Keratinocyte (primary cell): Measurements from ENCODE around the gene SLC38A4. TPM values are rescaled to one million over a fixed set of nuclear protein-coding genes. Genes with fewer than 3 reads are reported as not detected.

Source experiments
- DNase-seq: peaks from one replicate; pipeline ENCODE4 v3.0.0-alpha.2; 2011; ENCODE audit warnings: low read depth, missing footprints, low spot score
- FAIRE-seq: peaks from 2 replicates; lab custom pipeline; 2011; peaks lifted over from hg19 to GRCh38; lab: Jason Lieb, UNC
- H2AFZ ChIP-seq: 2 replicates; pipeline ENCODE4 v1.6.0; 2012; ENCODE audit warnings: low read length, control low read depth, inconsistent platforms; ENCODE audit not compliant: control insufficient read depth
- H3K27ac ChIP-seq: 2 replicates; pipeline ENCODE4 v1.5.1; 2011; ENCODE audit warnings: low read length; ENCODE audit not compliant: control insufficient read depth, insufficient read depth
- H3K27me3 ChIP-seq: 3 replicates; pipeline ENCODE4 v1.6.0; 2011; ENCODE audit warnings: low read length; ENCODE audit not compliant: control insufficient read depth, insufficient read depth; ENCODE audit errors: extremely low read depth
- H3K36me3 ChIP-seq, 2 experiments: 2 replicates in 1 of 2; 3 replicates in 1 of 2; pipeline ENCODE4 v1.5.1; 2011; ENCODE audit warnings: low read length in 2 of 2, mild to moderate bottlenecking in 1 of 2; ENCODE audit not compliant: control insufficient read depth in 2 of 2, insufficient read depth in 2 of 2; ENCODE audit errors: extremely low read depth in 1 of 2
- H3K4me1 ChIP-seq: 3 replicates; pipeline ENCODE4 v1.5.1; 2011; ENCODE audit warnings: low read length; ENCODE audit not compliant: control insufficient read depth, insufficient read depth; ENCODE audit errors: extremely low read depth
- H3K4me2 ChIP-seq: 3 replicates; pipeline ENCODE4 v1.6.0; 2011; ENCODE audit warnings: low read depth, low read length; ENCODE audit not compliant: control insufficient read depth, insufficient read depth; ENCODE audit errors: extremely low read depth
- H3K4me3 ChIP-seq, 3 experiments: fragments of 200-600 bp in 1 of 3; sonication (generic) in 1 of 3; 2 replicates in 2 of 3; 3 replicates in 1 of 3; pipeline ENCODE4 v1.5.1; 2011 to 2016; ENCODE audit warnings: low read length in 3 of 3, mild to moderate bottlenecking in 3 of 3, control low read depth in 2 of 3, inconsistent platforms in 1 of 3, low read depth in 1 of 3, mixed read lengths in 1 of 3, mixed run types in 1 of 3, moderate library complexity in 1 of 3; ENCODE audit not compliant: control insufficient read depth in 2 of 3, insufficient read depth in 2 of 3; ENCODE audit errors: extremely low read depth in 1 of 3
- H3K79me2 ChIP-seq: 2 replicates; pipeline ENCODE4 v1.6.0; 2012; ENCODE audit warnings: low read length; ENCODE audit not compliant: control insufficient read depth, insufficient read depth
- H3K9ac ChIP-seq: 3 replicates; pipeline ENCODE4 v1.6.0; 2011; ENCODE audit warnings: low read length; ENCODE audit not compliant: control insufficient read depth, insufficient read depth; ENCODE audit errors: extremely low read depth
- H3K9me1 ChIP-seq: 3 replicates; pipeline ENCODE4 v1.6.0; 2011; ENCODE audit warnings: low read length; ENCODE audit not compliant: control insufficient read depth, insufficient read depth; ENCODE audit errors: extremely low read depth
- H3K9me3 ChIP-seq: 2 replicates; pipeline ENCODE4 v1.5.1; 2012; ENCODE audit warnings: low read depth, low read length; ENCODE audit not compliant: control insufficient read depth
- H4K20me1 ChIP-seq: 3 replicates; pipeline ENCODE4 v1.6.0; 2011; ENCODE audit warnings: low read length; ENCODE audit not compliant: control insufficient read depth, insufficient read depth; ENCODE audit errors: extremely low read depth
- CTCF ChIP-seq, 3 experiments: IDR thresholded peaks in 1 of 3; conservative IDR thresholded peaks in 1 of 3; optimal IDR thresholded peaks in 1 of 3; 2 replicates in 2 of 3; 3 replicates in 1 of 3; pipeline versions ENCODE3 to v1.5.1; 2011; ENCODE audit warnings: low read length in 3 of 3, mild to moderate bottlenecking in 3 of 3, moderate library complexity in 2 of 3, control low read depth in 1 of 3, inconsistent platforms in 1 of 3; ENCODE audit not compliant: insufficient read depth in 2 of 3; ENCODE audit errors: extremely low read depth in 1 of 3
- EZH2 ChIP-seq: IDR thresholded peaks from one replicate; pipeline ENCODE4 v1.6.1; 2012; ENCODE audit warnings: inconsistent platforms, mild to moderate bottlenecking, low read length, moderate library complexity
- dilution Hi-C: fragments of 300-500 bp; cut with MboI; formaldehyde crosslinking; loops from one replicate; pipeline ENCODE4 v1.7.0; 2020; ENCODE audit warnings: low sequenced_read_pairs; ENCODE audit not compliant: extremely low pct_ligation_motif_present
- polyA plus RNA-seq, 5 experiments: library from polyadenylated mRNA; depleted of rRNA in 3 of 5; stranded (reverse) in 3 of 5; stranded (forward) in 1 of 5; unstranded in 1 of 5; fragments of >200 nt; gene quantifications; 1 replicate in 1 of 5; 2 replicates in 3 of 5; 3 replicates in 1 of 5; pipeline versions ENCODE4 v1.2.1 to v1.2.3, GENCODE V29; 2011 to 2012; ENCODE audit warnings: missing spikeins in 2 of 5, low read depth in 1 of 5, low replicate concordance in 1 of 5

SLC38A4 gene
- polyA plus RNA-seq, 1 donor (not counting 4 experiments of a cell fraction or from before 2014, with no cell fraction given) = 0.37 TPM

GRCh38 chr12:46847001-46847400 is 21.2 kb upstream of the SLC38A4 start:
- Histone ChIP-seq H3K9me3 (no peaks in the 10 kb centered on the region), H3K4me2 (no peak overlapping the region), H3K79me2 (no peaks in the 10 kb centered on the region), H3K4me3 (no peak overlapping the region), H3K36me3 (no peaks in the 10 kb centered on the region), H3K27ac (no peak overlapping the region), H3K4me1 (no peaks in the 10 kb centered on the region), H3K27me3 (no peaks in the 10 kb centered on the region), H3K9ac (no peak overlapping the region), H2AFZ (no peak overlapping the region), H3K9me1 (no peaks in the 10 kb centered on the region), H4K20me1 (no peaks in the 10 kb centered on the region)
- dilution Hi-C loops = no loop called here
- FAIRE-seq = no peak
- TF ChIP-seq CTCF (optimal IDR thresholded peaks at IDR 0.05 in 1 of 3, IDR thresholded peaks at IDR 0.05 in 1 of 3, conservative IDR thresholded peaks at IDR 0.05 in 1 of 3; ENCODE audit: extremely low read depth in 1 of 3, insufficient read depth in 2 of 3, low read length in 3 of 3) = no peak
- TF ChIP-seq EZH2 = no peak
- no peak for DNase-seq

- Histone ChIP-seq H2AFZ (no peak overlapping the region), H3K79me2 (no peaks in the 10 kb centered on the region), H3K27ac (no peak overlapping the region), H3K9me3 (no peaks in the 10 kb centered on the region), H3K27me3 (no peaks in the 10 kb centered on the region), H3K4me2 (no peak overlapping the region), H3K4me1 (no peaks in the 10 kb centered on the region), H4K20me1 (no peaks in the 10 kb centered on the region), H3K36me3 (no peaks in the 10 kb centered on the region), H3K4me3 (no peak overlapping the region), H3K9me1 (no peaks in the 10 kb centered on the region), H3K9ac (no peak overlapping the region)
- DNase-seq (no peak), FAIRE-seq (no peak)
- dilution Hi-C loops = no loop called here
- no peak for TF ChIP-seq EZH2
- TF ChIP-seq CTCF (optimal IDR thresholded peaks at IDR 0.05 in 1 of 3, IDR thresholded peaks at IDR 0.05 in 1 of 3, conservative IDR thresholded peaks at IDR 0.05 in 1 of 3; ENCODE audit: extremely low read depth in 1 of 3, insufficient read depth in 2 of 3, low read length in 3 of 3) = no peak
Measured at GRCh38 chr12:46843811-46844210, 18.0 kb upstream of the SLC38A4 start.
